K562 (cell line): ENCODE results near the gene YES1. TPM values are rescaled to one million over a fixed set of nuclear protein-coding genes. Genes with fewer than 3 reads are reported as not detected.

Experiments used
- BRD4 ChIP-seq: fragments of 200-600 bp; sonication (generic); IDR thresholded peaks from 2 replicates; pipeline ENCODE4 v1.6.1; 2017; ENCODE audit warnings: inconsistent platforms
- CGGBP1 ChIP-seq: fragments of 250-450 bp; sonication (Bioruptor Pico); IDR thresholded peaks from 2 replicates; pipeline ENCODE4 v1.9.0; 2021; ENCODE audit warnings: mild to moderate bottlenecking
- CHD2 ChIP-seq: IDR thresholded peaks from 2 replicates; pipeline ENCODE4 v1.6.1; 2011; ENCODE audit warnings: low read depth, low read length
- EP300 ChIP-seq: IDR thresholded peaks from 2 replicates; pipeline ENCODE4 v1.6.1; 2012; ENCODE audit warnings: low read length, improper control_type of control experiment
- FOSL1 ChIP-seq: fragments of 200-800 bp; sonication (Bioruptor generic); conservative IDR thresholded peaks from 2 replicates; pipeline ENCODE4 v1.6.1; 2016; ENCODE audit warnings: missing genetic modification characterization, missing compliant biosample characterization
- MEIS2 ChIP-seq: fragments of 450-650 bp; IDR thresholded peaks from 2 replicates; pipeline ENCODE4 v1.6.1; 2014; ENCODE audit warnings: mild to moderate bottlenecking; ENCODE audit not compliant: partially characterized antibody
- POLR2A ChIP-seq: fragments of 450-650 bp; conservative IDR thresholded peaks from 2 replicates; pipeline ENCODE4 v1.6.1; 2016
- POLR2H ChIP-seq: IDR thresholded peaks from 2 replicates; pipeline ENCODE4 v1.6.1; 2016; ENCODE audit warnings: missing genetic modification characterization, low read depth, mild to moderate bottlenecking, control low read depth, missing compliant biosample characterization, moderate library complexity
- RBBP5 ChIP-seq: fragments of 200-600 bp; sonication (generic); IDR thresholded peaks from 2 replicates; pipeline ENCODE4 v1.6.1; 2012; ENCODE audit warnings: borderline replicate concordance, mild to moderate bottlenecking, low read length, control low read depth, inconsistent platforms; ENCODE audit not compliant: insufficient read depth, poor library complexity, severe bottlenecking
- RBM17 ChIP-seq: fragments of 200-400 bp; formaldehyde crosslinking; IDR thresholded peaks from 2 replicates; pipeline ENCODE4 v1.6.1; 2017; ENCODE audit warnings: low read depth, mild to moderate bottlenecking, low read length, borderline replicate concordance
- RERE ChIP-seq: sonication (generic); formaldehyde crosslinking; IDR thresholded peaks from 2 replicates; pipeline ENCODE4 v1.8.0; 2023; ENCODE audit warnings: missing genetic modification reagents, mild to moderate bottlenecking, borderline replicate concordance
- SIN3B ChIP-seq: fragments of 450-650 bp; IDR thresholded peaks from 2 replicates; pipeline ENCODE4 v1.6.1; 2017; ENCODE audit warnings: low read depth, mild to moderate bottlenecking, moderate library complexity
- SUPT5H ChIP-seq: fragments of 450-650 bp; IDR thresholded peaks from 2 replicates; pipeline ENCODE4 v1.6.1; 2016
- XRCC5 ChIP-seq: fragments of 200-400 bp; formaldehyde crosslinking; IDR thresholded peaks from 2 replicates; pipeline ENCODE4 v1.6.1; 2017; ENCODE audit warnings: low read depth, mild to moderate bottlenecking, low read length
- ZBTB8A ChIP-seq: fragments of 450-650 bp; IDR thresholded peaks from 2 replicates; pipeline ENCODE4 v1.6.1; 2018; ENCODE audit warnings: mild to moderate bottlenecking, moderate library complexity; ENCODE audit not compliant: partially characterized antibody
- ZC3H11A ChIP-seq: IDR thresholded peaks from 2 replicates; pipeline ENCODE4 v1.6.1; 2012; ENCODE audit warnings: low read depth, low read length, improper control_type of control experiment
- ZFP30 ChIP-seq: fragments of 250-450 bp; sonication (Bioruptor Pico); IDR thresholded peaks from 2 replicates; pipeline ENCODE4 v1.8.0; 2022; ENCODE audit warnings: moderate library complexity, mild to moderate bottlenecking, inconsistent platforms, borderline replicate concordance
- ZNF766 ChIP-seq: fragments of 200-800 bp; sonication (Bioruptor generic); conservative IDR thresholded peaks from 2 replicates; pipeline ENCODE4 v1.6.1; 2016; ENCODE audit warnings: missing genetic modification characterization, missing compliant biosample characterization
- polyA plus RNA-seq, 8 experiments: library from polyadenylated mRNA; depleted of rRNA in 4 of 8; stranded (reverse) in 5 of 8; unstranded in 3 of 8; fragments of >200 nt; fragmentation: Nextera tagmentation in 2 of 8; fragmentation: Illumina TruSeq in 1 of 8; extraction: Ambion mirVana in 2 of 8; extraction: Trizol in 1 of 8; gene quantifications; 2 replicates each; pipeline versions ENCODE4 v1.2.1 to v1.2.3, GENCODE V29; 2011 to 2014; ENCODE audit warnings: inconsistent platforms in 1 of 8, missing spikeins in 1 of 8
- total RNA-seq, 7 experiments: library from RNA; depleted of rRNA in 6 of 7; stranded (reverse); fragments of >200 nt in 6 of 7; fragmentation: Illumina TruSeq in 2 of 7; extraction: Trizol in 2 of 7; gene quantifications; 2 replicates each; pipeline versions ENCODE4 v1.2.1 to v1.2.3, GENCODE V29; 2011 to 2021; ENCODE audit warnings: low replicate concordance in 1 of 7
- TF ChIP-seq, protein P1 (sequence below): fragments of 250-450 bp; sonication (Bioruptor Pico); IDR thresholded peaks from 2 replicates; pipeline ENCODE4 v1.5.0; 2021
- TF ChIP-seq, protein P2 (sequence below): fragments of 450-650 bp; IDR thresholded peaks from 2 replicates; pipeline ENCODE4 v1.6.1; 2017; ENCODE audit warnings: antibody characterized with exemption

YES1 gene
- total and polyA plus RNA-seq, 9 of the 15 experiments (the other 6 are each of a cell fraction or from before 2014, with no cell fraction given) = 37.2 to 115 (median 77.7) TPM

GRCh38 chr18:711657-712400 lies 100.2 kb downstream of the YES1 start (continued):
- TF ChIP-seq RERE (CRISPR knock-in tag) = peak; percentile 88; the same call in 1 of the 2 replicates
- TF ChIP-seq CGGBP1 (CRISPR knock-in tag) = no peak
- TF ChIP-seq SIN3B = peak; percentile 27; the same call in 1 of the 2 replicates
- no peak; the same call in none of the 2 replicates for TF ChIP-seq POLR2H
- TF ChIP-seq ZBTB8A = no peak
- peak; percentile 26 for TF ChIP-seq RBBP5
- TF ChIP-seq SUPT5H = peak; percentile 39
- no peak for TF ChIP-seq ZC3H11A
- TF ChIP-seq POLR2A = peak; percentile 74
- TF ChIP-seq FOSL1 = peak; percentile 26
- TF ChIP-seq CHD2 = peak; percentile 25; the same call in 1 of the 2 replicates
- no peak for TF ChIP-seq ZFP30
- TF ChIP-seq BRD4 = peak; percentile 75
- TF ChIP-seq, protein P1, sequence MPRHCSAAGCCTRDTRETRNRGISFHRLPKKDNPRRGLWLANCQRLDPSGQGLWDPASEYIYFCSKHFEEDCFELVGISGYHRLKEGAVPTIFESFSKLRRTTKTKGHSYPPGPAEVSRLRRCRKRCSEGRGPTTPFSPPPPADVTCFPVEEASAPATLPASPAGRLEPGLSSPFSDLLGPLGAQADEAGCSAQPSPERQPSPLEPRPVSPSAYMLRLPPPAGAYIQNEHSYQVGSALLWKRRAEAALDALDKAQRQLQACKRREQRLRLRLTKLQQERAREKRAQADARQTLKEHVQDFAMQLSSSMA (CRISPR knock-in tag) = no peak
- peak; percentile 27; the same call in 1 of the 2 replicates for TF ChIP-seq EP300
- TF ChIP-seq RBM17 = no peak
- TF ChIP-seq MEIS2 = peak; percentile 55
- peak; percentile 26; the same call in 1 of the 2 replicates for TF ChIP-seq ZNF766
- TF ChIP-seq, protein P2, sequence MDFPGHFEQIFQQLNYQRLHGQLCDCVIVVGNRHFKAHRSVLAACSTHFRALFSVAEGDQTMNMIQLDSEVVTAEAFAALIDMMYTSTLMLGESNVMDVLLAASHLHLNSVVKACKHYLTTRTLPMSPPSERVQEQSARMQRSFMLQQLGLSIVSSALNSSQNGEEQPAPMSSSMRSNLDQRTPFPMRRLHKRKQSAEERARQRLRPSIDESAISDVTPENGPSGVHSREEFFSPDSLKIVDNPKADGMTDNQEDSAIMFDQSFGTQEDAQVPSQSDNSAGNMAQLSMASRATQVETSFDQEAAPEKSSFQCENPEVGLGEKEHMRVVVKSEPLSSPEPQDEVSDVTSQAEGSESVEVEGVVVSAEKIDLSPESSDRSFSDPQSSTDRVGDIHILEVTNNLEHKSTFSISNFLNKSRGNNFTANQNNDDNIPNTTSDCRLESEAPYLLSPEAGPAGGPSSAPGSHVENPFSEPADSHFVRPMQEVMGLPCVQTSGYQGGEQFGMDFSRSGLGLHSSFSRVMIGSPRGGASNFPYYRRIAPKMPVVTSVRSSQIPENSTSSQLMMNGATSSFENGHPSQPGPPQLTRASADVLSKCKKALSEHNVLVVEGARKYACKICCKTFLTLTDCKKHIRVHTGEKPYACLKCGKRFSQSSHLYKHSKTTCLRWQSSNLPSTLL = peak; percentile 92; the same call in 1 of the 2 replicates
- TF ChIP-seq XRCC5 = 0 out of 2 replicates have a peak, but pooled peaks have one; percentile 62
